SK-N-SH (cell line): Measurements from ENCODE around the gene COL5A2. TPM values are rescaled to one million over a fixed set of nuclear protein-coding genes. Genes with fewer than 3 reads are reported as not detected.
A peak's percentile ranks its signal among the peaks of the same experiment; 100 is the strongest.

Experiments
- CTCF ChIA-PET: fragments of 300-600, 350-600 bp; formaldehyde crosslinking; extraction: SDS; loops from one replicate; lab custom pipeline; 2021; lab: Yijun Ruan, JAX
- POLR2A ChIA-PET: fragments of 350-600 bp; sonication (Branson Sonifier 250); formaldehyde crosslinking; extraction: SDS; loops from one replicate; lab custom pipeline; 2020; ENCODE audit warnings: antibody characterized with exemption, inconsistent platforms; lab: Yijun Ruan, JAX
- DNase-seq: peaks from one replicate; pipeline ENCODE4 v3.0.0; 2012
- H2AFZ ChIP-seq: fragments of 200-600 bp; sonication (generic); 2 replicates; pipeline ENCODE4 v1.8.1; 2016; ENCODE audit warnings: antibody characterized with exemption, mild to moderate bottlenecking, low read depth
- H3F3A ChIP-seq: fragments of 200-600 bp; sonication (generic); replicated peaks from 2 replicates; pipeline ENCODE3; 2016; ENCODE audit warnings: antibody characterized with exemption, mild to moderate bottlenecking; ENCODE audit not compliant: insufficient read depth
- H3K27ac ChIP-seq, 2 experiments: fragments of 200-500 bp in 1 of 2; fragments of 200-600 bp in 1 of 2; sonication (Bioruptor generic) in 1 of 2; sonication (generic), shearing (Covaris generic) in 1 of 2; 2 replicates each; pipeline versions ENCODE4 v1.5.1 to v1.6.1; 2014 to 2016; ENCODE audit warnings: low read depth in 2 of 2, inconsistent platforms in 1 of 2, low read length in 1 of 2, mild to moderate bottlenecking in 1 of 2, mixed read lengths in 1 of 2
- H3K27me3 ChIP-seq: fragments of 200-600 bp; sonication (generic), shearing (Covaris generic); 2 replicates; pipeline ENCODE4 v1.6.1; 2016; ENCODE audit warnings: mixed run types; ENCODE audit not compliant: insufficient read depth
- H3K36me3 ChIP-seq, 2 experiments: fragments of 200-500 bp in 1 of 2; fragments of 200-600 bp in 1 of 2; sonication (Bioruptor generic) in 1 of 2; sonication (generic) in 1 of 2; replicated peaks in 1 of 2; 2 replicates each; pipeline versions ENCODE3 to v1.5.1; 2014 to 2016; ENCODE audit warnings: low read length in 1 of 2, mild to moderate bottlenecking in 1 of 2; ENCODE audit not compliant: insufficient read depth in 2 of 2, control insufficient read depth in 1 of 2
- H3K4me1 ChIP-seq, 2 experiments: fragments of 200-500 bp in 1 of 2; fragments of 200-600 bp in 1 of 2; sonication (Bioruptor generic) in 1 of 2; sonication (generic), shearing (Covaris generic) in 1 of 2; 2 replicates each; pipeline versions ENCODE4 v1.5.1 to v1.6.1; 2014 to 2016; ENCODE audit warnings: low read depth in 1 of 2, low read length in 1 of 2, mixed run types in 1 of 2; ENCODE audit not compliant: insufficient read depth in 2 of 2, control insufficient read depth in 1 of 2
- H3K4me2 ChIP-seq: fragments of 200-600 bp; sonication (generic), shearing (Covaris generic); 2 replicates; pipeline ENCODE4 v1.6.1; 2017; ENCODE audit warnings: mixed run types
- H3K4me3 ChIP-seq, 2 experiments: fragments of 200-500 bp in 1 of 2; fragments of 200-600 bp in 1 of 2; sonication (Bioruptor generic) in 1 of 2; sonication (generic), shearing (Covaris generic) in 1 of 2; 2 replicates each; pipeline versions ENCODE4 v1.5.1 to v1.8.1; 2014 to 2016; ENCODE audit warnings: low read depth in 2 of 2, inconsistent platforms in 1 of 2, low read length in 1 of 2, mild to moderate bottlenecking in 1 of 2, mixed read lengths in 1 of 2, moderate library complexity in 1 of 2
- H3K79me2 ChIP-seq: fragments of 200-600 bp; sonication (generic); 2 replicates; pipeline ENCODE4 v1.8.1; 2017; ENCODE audit warnings: mild to moderate bottlenecking; ENCODE audit not compliant: insufficient read depth
- H3K9ac ChIP-seq: fragments of 200-600 bp; sonication (generic); 2 replicates; pipeline ENCODE4 v1.6.1; 2017; ENCODE audit warnings: mixed run types
- H3K9me2 ChIP-seq: fragments of 200-600 bp; sonication (generic); 2 replicates; pipeline ENCODE4 v1.6.1; 2017; ENCODE audit warnings: mixed run types
- H3K9me3 ChIP-seq: fragments of 200-600 bp; sonication (generic); 2 replicates; pipeline ENCODE4 v1.6.1; 2017; ENCODE audit warnings: mixed run types, mild to moderate bottlenecking, moderate library complexity
- H4K20me1 ChIP-seq: fragments of 200-600 bp; sonication (generic); 2 replicates; pipeline ENCODE4 v1.6.1; 2017; ENCODE audit warnings: mild to moderate bottlenecking, mixed run types; ENCODE audit not compliant: insufficient read depth
- CHD2 ChIP-seq: fragments of 150-350 bp; IDR thresholded peaks from 2 replicates; pipeline ENCODE4 v1.6.1; 2018; ENCODE audit warnings: low read length; ENCODE audit not compliant: partially characterized antibody
- CTCF ChIP-seq: fragments of 200-600 bp; sonication (generic); IDR thresholded peaks from 2 replicates; pipeline ENCODE4 v1.6.1; 2017; ENCODE audit warnings: antibody characterized with exemption, mild to moderate bottlenecking, moderate library complexity
- EP300 ChIP-seq, 2 experiments: IDR thresholded peaks; 2 replicates each; pipeline versions ENCODE4 v1.4.0 to v1.6.1; 2012; ENCODE audit warnings: borderline replicate concordance in 1 of 2, low read depth in 1 of 2, low read length in 1 of 2
- EZH2phosphoT487 ChIP-seq: fragments of 200-600 bp; sonication (generic); IDR thresholded peaks from 2 replicates; pipeline ENCODE4 v1.6.1; 2017; ENCODE audit warnings: low read depth, mixed run types, mild to moderate bottlenecking, antibody characterized with exemption, moderate library complexity, borderline replicate concordance
- FOXJ3 ChIP-seq: sonication (generic); formaldehyde crosslinking; IDR thresholded peaks from 2 replicates; pipeline ENCODE4 v1.5.1; 2020; ENCODE audit warnings: mild to moderate bottlenecking, missing genetic modification reagents
- IRF3 ChIP-seq: fragments of 150-350 bp; IDR thresholded peaks from 2 replicates; pipeline ENCODE4 v1.6.1; 2016; ENCODE audit warnings: mild to moderate bottlenecking, low read depth, low read length
- JUND ChIP-seq: IDR thresholded peaks from 2 replicates; pipeline ENCODE4 v1.4.0; 2012
- NFIC ChIP-seq: IDR thresholded peaks from 2 replicates; pipeline ENCODE4 v1.4.0; 2012; ENCODE audit warnings: borderline replicate concordance
- PBX3 ChIP-seq: IDR thresholded peaks from 2 replicates; pipeline ENCODE4; 2012
- POLR2AphosphoS5 ChIP-seq: IDR thresholded peaks from 2 replicates; pipeline ENCODE4 v1.6.1; 2012; ENCODE audit warnings: low read depth, low read length
- RAD21 ChIP-seq: IDR thresholded peaks from 2 replicates; pipeline ENCODE4 v1.6.1; 2012; ENCODE audit warnings: mild to moderate bottlenecking, low read length
- RFX5 ChIP-seq: IDR thresholded peaks from 2 replicates; pipeline ENCODE4 v1.6.1; 2012; ENCODE audit warnings: mild to moderate bottlenecking, improper control_type of control experiment, low read length
- RXRA ChIP-seq: IDR thresholded peaks from 2 replicates; pipeline ENCODE4 v1.4.0; 2012; ENCODE audit warnings: low read depth, mild to moderate bottlenecking, borderline replicate concordance
- SMC3 ChIP-seq: IDR thresholded peaks from 2 replicates; pipeline ENCODE4 v1.6.1; 2012; ENCODE audit warnings: low read depth, low read length, improper control_type of control experiment
- TCF12 ChIP-seq: IDR thresholded peaks from 2 replicates; pipeline ENCODE4 v1.4.0; 2012
- polyA plus RNA-seq, 3 experiments: library from polyadenylated mRNA; depleted of rRNA; stranded (reverse); fragments of >200 nt; gene quantifications; 2 replicates each; pipeline ENCODE4 v1.2.3, GENCODE V29; 2012

The COL5A2 gene
- polyA plus RNA-seq, 1 of the 3 experiments (the other 2 are of a cell fraction): 20.4 TPM

- peak; percentile 85 for TF ChIP-seq TCF12
- TF ChIP-seq NFIC: peak; percentile 91
These were observed 194.9 kb downstream of the COL5A2 start (continued) for GRCh38 chr2:188984680-188985079.

- no peak overlapping the region for H3K4me3 ChIP-seq
- H3K27ac ChIP-seq: peak overlapping the region; percentile 99 to 100
- CTCF ChIA-PET: interaction anchor here (0.9 to 4.7 kb wide), 13 partner anchors 9 to 1489 kb away, joined by 3 to 32 read pairs (median 4); partner anchors contain the start of gene COL3A1
- peaks cover 90% of the 10 kb centered on the region for H3K79me2 ChIP-seq
- H3K9me2 ChIP-seq: no peaks in the 10 kb centered on the region
- peaks cover 48 to 79% of the 10 kb centered on the region in 2 experiments for H3K36me3 ChIP-seq
- peak overlapping the region; percentile 56; the same call in 1 of the 2 replicates for H3K4me2 ChIP-seq
- H3F3A ChIP-seq: peaks cover 88% of the 10 kb centered on the region
- POLR2A ChIA-PET: no interaction called here
- no peaks in the 10 kb centered on the region for H3K9me3 ChIP-seq
- no peak overlapping the region for H2AFZ ChIP-seq
- H3K9ac ChIP-seq: peak overlapping the region; percentile 96
- peaks cover 15 to 51% of the 10 kb centered on the region in 2 experiments for H3K4me1 ChIP-seq
- no peaks in the 10 kb centered on the region for H4K20me1 ChIP-seq
- no peaks in the 10 kb centered on the region for H3K27me3 ChIP-seq
- DNase-seq: no peak
- TF ChIP-seq CTCF (peak; percentile 61), RFX5 (no peak), EP300 (IDR thresholded peaks at IDR 0.05; ENCODE audit: borderline replicate concordance in 1 of 2, low read depth in 1 of 2, low read length in 1 of 2) (no peak), JUND (no peak), PBX3 (no peak), POLR2AphosphoS5 (0 out of 2 replicates have a peak, but pooled peaks have one; percentile 22), NFIC (no peak; the same call in 1 of the 2 replicates), IRF3 (no peak), CHD2 (no peak), FOXJ3 (no peak), SMC3 (peak; percentile 35; the same call in 1 of the 2 replicates), TCF12 (peak; percentile 60; the same call in 1 of the 2 replicates), EZH2phosphoT487 (no peak), RXRA (no peak), RAD21 (peak; percentile 65)
These were observed 195.5 kb downstream of the COL5A2 start for GRCh38 chr2:188984065-188984491.
